HCT116 (cell line): ENCODE data around the gene RARG. TPM values are rescaled to one million over a fixed set of nuclear protein-coding genes. Genes with fewer than 3 reads are reported as not detected.

ENCODE experiments used
- ATAC-seq: fragments of 200-7000 bp; cut with Tn5 transposase; 2 replicates; pipeline ENCODE4 v1.9.1; 2020; ENCODE audit warnings: mild to moderate bottlenecking, moderate library complexity
- BruUV-seq: library from RNA; stranded (reverse); fragments of 400-500 nt; replicated peaks from 2 replicates; lab custom pipeline; 2021; lab: Mats Ljungman, UMichigan
- CTCF ChIA-PET: fragments of 300-600 bp; sonication (Branson Sonifier 250); formaldehyde crosslinking; loops from one replicate; lab custom pipeline; 2021; ENCODE audit warnings: antibody characterized with exemption; lab: Charles Lee
- POLR2A ChIA-PET: fragments of 300-600, 350-600 bp; sonication (Branson Sonifier 250); formaldehyde crosslinking; loops from one replicate; lab custom pipeline; 2021; ENCODE audit warnings: antibody characterized with exemption; lab: Charles Lee
- RAD21 ChIA-PET, 2 experiments: fragments of 300-600 bp; sonication (Branson Sonifier 250); formaldehyde crosslinking; loops; one replicate each; lab custom pipeline; 2023; ENCODE audit warnings: low total read pairs in 2 of 2; ENCODE audit not compliant: uncharacterized antibody in 2 of 2, unreplicated experiment in 2 of 2, low non-redundant PET in 1 of 2; lab: Charles Lee
- DNase-seq: peaks from one replicate; pipeline ENCODE4 v3.0.0-alpha.2; 2010; ENCODE audit warnings: low read depth, low spot score
- H2AFZ ChIP-seq: fragments of 200-600 bp; shearing (Covaris generic), sonication (generic); 2 replicates; pipeline ENCODE4 v1.6.1; 2017; ENCODE audit warnings: low read depth, mixed run types, mixed read lengths, antibody characterized with exemption, low read length; ENCODE audit not compliant: poor library complexity, severe bottlenecking
- H3K27ac ChIP-seq: 2 replicates; pipeline ENCODE4 v1.5.1; 2012; ENCODE audit warnings: low read depth, low read length
- H3K27me3 ChIP-seq: fragments of 200-600 bp; sonication (generic); 2 replicates; pipeline ENCODE4 v1.6.1; 2016; ENCODE audit warnings: mixed run types, low read length, mixed read lengths; ENCODE audit not compliant: insufficient read depth
- H3K36me3 ChIP-seq, 2 experiments: fragments of 200-500 bp in 1 of 2; fragments of 200-600 bp in 1 of 2; sonication (Bioruptor generic) in 1 of 2; sonication (generic) in 1 of 2; 2 replicates each; pipeline versions ENCODE4 v1.5.1 to v1.6.1; 2014 to 2016; ENCODE audit warnings: low read length in 2 of 2, inconsistent platforms in 1 of 2, mixed read lengths in 1 of 2, mixed run types in 1 of 2; ENCODE audit not compliant: insufficient read depth in 2 of 2, control insufficient read depth in 1 of 2
- H3K4me1 ChIP-seq, 2 experiments: fragments of 200-600 bp in 1 of 2; sonication (generic) in 1 of 2; 2 replicates each; pipeline versions ENCODE4 v1.5.1 to v1.6.1; 2012 to 2017; ENCODE audit warnings: low read length in 2 of 2, inconsistent platforms in 1 of 2, mild to moderate bottlenecking in 1 of 2, mixed read lengths in 1 of 2, mixed run types in 1 of 2, moderate library complexity in 1 of 2; ENCODE audit not compliant: insufficient read depth in 2 of 2, control insufficient read depth in 1 of 2
- H3K4me2 ChIP-seq: fragments of 200-600 bp; sonication (generic); 2 replicates; pipeline ENCODE4 v1.6.1; 2017; ENCODE audit warnings: mixed run types, low read length, mixed read lengths
- H3K4me3 ChIP-seq, 2 experiments: fragments of 200-600 bp in 1 of 2; sonication (generic) in 1 of 2; replicated peaks in 1 of 2; 2 replicates each; pipeline ENCODE4 v1.5.1; 2011 to 2016; ENCODE audit warnings: low read length in 2 of 2, control low read depth in 1 of 2, low read depth in 1 of 2, mild to moderate bottlenecking in 1 of 2, mixed read lengths in 1 of 2, mixed run types in 1 of 2
- H3K79me2 ChIP-seq: fragments of 200-600 bp; sonication (generic); 2 replicates; pipeline ENCODE4 v1.6.1; 2017; ENCODE audit warnings: mild to moderate bottlenecking, mixed run types, low read length, moderate library complexity, mixed read lengths; ENCODE audit not compliant: insufficient read depth
- H3K9ac ChIP-seq: fragments of 200-600 bp; sonication (generic); 2 replicates; pipeline ENCODE4 v1.6.1; 2016; ENCODE audit warnings: low read length, mixed read lengths
- H3K9me2 ChIP-seq: fragments of 200-600 bp; sonication (generic), shearing (Covaris generic); 2 replicates; pipeline ENCODE4 v1.6.1; 2017; ENCODE audit warnings: mixed run types, mild to moderate bottlenecking, moderate library complexity; ENCODE audit not compliant: insufficient read depth
- H3K9me3 ChIP-seq, 2 experiments: fragments of 200-500 bp in 1 of 2; fragments of 200-600 bp in 1 of 2; sonication (Bioruptor generic) in 1 of 2; sonication (generic) in 1 of 2; 2 replicates each; pipeline ENCODE4 v1.6.1; 2014 to 2017; ENCODE audit warnings: low read length in 2 of 2, mixed read lengths in 2 of 2, inconsistent platforms in 1 of 2, low read depth in 1 of 2, mild to moderate bottlenecking in 1 of 2, mixed run types in 1 of 2, moderate library complexity in 1 of 2; ENCODE audit not compliant: control insufficient read depth in 1 of 2, insufficient read depth in 1 of 2
- H4K20me1 ChIP-seq: fragments of 200-600 bp; sonication (generic), shearing (Covaris generic); 2 replicates; pipeline ENCODE4 v1.6.1; 2017; ENCODE audit warnings: mixed run types, mild to moderate bottlenecking, moderate library complexity; ENCODE audit not compliant: insufficient read depth
- CEBPB ChIP-seq: IDR thresholded peaks from 2 replicates; pipeline ENCODE4 v1.6.1; 2012; ENCODE audit warnings: low read depth
- EGR1 ChIP-seq: IDR thresholded peaks from 2 replicates; pipeline ENCODE4 v1.6.1; 2012; ENCODE audit warnings: low read depth
- ELF1 ChIP-seq: IDR thresholded peaks from 2 replicates; pipeline ENCODE4 v1.6.1; 2012; ENCODE audit warnings: low read depth, borderline replicate concordance
- EZH2 ChIP-seq: fragments of 200-600 bp; sonication (generic); IDR thresholded peaks from 2 replicates; pipeline ENCODE4 v1.6.1; 2017; ENCODE audit warnings: antibody characterized with exemption, mixed run types
- EZH2phosphoT487 ChIP-seq: fragments of 200-600 bp; IDR thresholded peaks from 2 replicates; pipeline ENCODE4 v1.6.1; 2018; ENCODE audit warnings: antibody characterized with exemption, borderline replicate concordance
- MAX ChIP-seq: IDR thresholded peaks from 2 replicates; pipeline ENCODE4 v1.6.1; 2012
- POLR2A ChIP-seq: IDR thresholded peaks from 2 replicates; pipeline ENCODE4 v1.7.0; 2011; ENCODE audit warnings: borderline replicate concordance; ENCODE audit not compliant: insufficient read depth, insufficient read length; ENCODE audit errors: extremely low read depth
- SIN3A ChIP-seq: IDR thresholded peaks from 2 replicates; pipeline ENCODE4 v1.6.1; 2012; ENCODE audit warnings: low read depth
- SP1 ChIP-seq: IDR thresholded peaks from 2 replicates; pipeline ENCODE4 v1.6.1; 2012; ENCODE audit warnings: low read depth
- SRF ChIP-seq: IDR thresholded peaks from 2 replicates; pipeline ENCODE4 v1.6.1; 2012; ENCODE audit warnings: low read depth
- YY1 ChIP-seq: IDR thresholded peaks from 2 replicates; pipeline ENCODE4 v1.6.1; 2011; ENCODE audit warnings: low read length, low read depth, moderate library complexity, mild to moderate bottlenecking; ENCODE audit not compliant: insufficient replicate concordance; ENCODE audit errors: extremely low read depth
- ZBTB33 ChIP-seq: IDR thresholded peaks from 2 replicates; pipeline ENCODE4 v1.6.1; 2011; ENCODE audit warnings: mild to moderate bottlenecking, low read length, moderate library complexity; ENCODE audit not compliant: insufficient replicate concordance; ENCODE audit errors: extremely low read depth
- ZNF274 ChIP-seq: fragments of 200-500 bp; sonication (Bioruptor generic); IDR thresholded peaks from 2 replicates; pipeline ENCODE4 v1.6.1; 2014; ENCODE audit warnings: mild to moderate bottlenecking, low read depth, low read length, inconsistent platforms
- intact Hi-C: fragments of 100-400 bp; cut with micrococcal nuclease; formaldehyde crosslinking; loops from 2 replicates; pipeline ENCODE4 v1.10.0; 2022
- total RNA-seq: library from RNA; stranded (reverse); gene quantifications from one replicate; pipeline ENCODE4 v1.2.1, GENCODE V29; 2021; ENCODE audit not compliant: unreplicated experiment

The RARG gene
- total RNA-seq, 1 experiment from 2014 or later, result 68.9 TPM

DNA sequence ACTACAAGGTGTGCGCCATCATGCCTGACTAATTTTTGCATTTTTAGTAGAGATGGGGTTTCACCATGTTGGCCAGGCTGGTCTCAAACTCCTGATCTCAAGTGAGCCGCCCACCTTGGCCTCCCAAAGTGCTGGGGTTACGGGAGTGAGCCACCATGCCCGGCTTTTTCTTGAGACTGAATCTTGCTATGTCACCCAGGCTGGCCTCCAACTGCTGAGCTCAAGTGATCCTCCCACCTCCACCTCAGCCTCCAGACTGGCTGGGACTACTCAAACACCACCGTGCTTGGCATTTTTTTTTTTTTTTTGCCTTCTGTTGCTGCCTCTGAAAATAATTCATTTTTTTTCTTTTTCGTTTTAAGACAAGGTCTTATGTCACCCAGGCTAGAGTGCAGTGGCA lies 27.9 kb upstream of the RARG start (continued):
- TF ChIP-seq ZBTB33 (no peak), YY1 (no peak), EZH2 (no peak), ELF1 (no peak), SIN3A (no peak), EGR1 (no peak), EZH2phosphoT487 (no peak), POLR2A (no peak)

- BruUV-seq, result no TSS peak
- H4K20me1 ChIP-seq, result no peaks in the 10 kb centered on the region
- DNase-seq, result no peak
- peaks cover 0 to 2% of the 10 kb centered on the region in 2 experiments; a peak in 1 of 4 replicates for H3K36me3 ChIP-seq
- POLR2A ChIA-PET, result no interaction called here
- H2AFZ ChIP-seq, result no peak overlapping the region
- H3K9ac ChIP-seq, result no peak overlapping the region
- no peak overlapping the region for H3K4me2 ChIP-seq
- H3K4me1 ChIP-seq, result no peaks in the 10 kb centered on the region
- ATAC-seq, result no peak
- intact Hi-C loops, result no loop called here
- H3K27me3 ChIP-seq, result no peaks in the 10 kb centered on the region
- no peak overlapping the region for H3K27ac ChIP-seq
- no peaks in the 10 kb centered on the region for H3K9me2 ChIP-seq
- H3K9me3 ChIP-seq, result no peaks in the 10 kb centered on the region
- TF ChIP-seq CEBPB, result no peak
- no peak for TF ChIP-seq MAX
- no peak for TF ChIP-seq POLR2A
- TF ChIP-seq SRF, result no peak
- TF ChIP-seq SP1, result no peak
- TF ChIP-seq ZNF274, result no peak
- RAD21 ChIA-PET, result no interaction called here
- H3K79me2 ChIP-seq, result no peaks in the 10 kb centered on the region
- CTCF ChIA-PET, result interaction anchor here (0.5 to 1.4 kb wide), 3 partner anchors 9 to 193 kb away, joined by 3 to 4 read pairs (median 4); partner anchors contain the start of gene ESPL1
- no peak overlapping the region for H3K4me3 ChIP-seq
Measured at GRCh38 chr12:53258541-53259539, 26.8 kb upstream of the RARG start.
